ENCODE measurements around the gene PIGQ.

PIGQ gene

GRCh38 chr16:625117-625976 lies 55.6 kb downstream of the PIGQ start:
- Histone ChIP-seq H3K27me3 (replicated peaks; ENCODE audit: control insufficient read depth, insufficient read depth, low read length) (no peaks in the 10 kb centered on the region), H3K9me3 (ENCODE audit: control insufficient read depth, low read length) (no peaks in the 10 kb centered on the region), H3K4me3 (ENCODE audit: low read length) (no peak overlapping the region), H3K9ac (ENCODE audit: low read length) (no peak overlapping the region), H3K36me3 (ENCODE audit: control insufficient read depth, insufficient read depth, low read length, severe bottlenecking) (peaks cover 11% of the 10 kb centered on the region), H3K4me1 (ENCODE audit: control insufficient read depth, insufficient read depth, low read length) (peaks cover 30% of the 10 kb centered on the region)
- DNase-seq (ENCODE audit: low read depth) = no peak

GRCh38 chr16:625977-626765 lies 56.4 kb downstream of the PIGQ start:
- no peak for DNase-seq (ENCODE audit: low read depth)
- Histone ChIP-seq H3K4me3 (ENCODE audit: low read length) (no peak overlapping the region), H3K9ac (ENCODE audit: low read length) (peak overlapping the region; percentile 39), H3K27me3 (replicated peaks; ENCODE audit: control insufficient read depth, insufficient read depth, low read length) (no peaks in the 10 kb centered on the region), H3K36me3 (ENCODE audit: control insufficient read depth, insufficient read depth, low read length, severe bottlenecking) (peaks cover 11% of the 10 kb centered on the region), H3K4me1 (ENCODE audit: control insufficient read depth, insufficient read depth, low read length) (peaks cover 32% of the 10 kb centered on the region), H3K9me3 (ENCODE audit: control insufficient read depth, low read length) (no peaks in the 10 kb centered on the region)

- peaks cover 27% of the 10 kb centered on the region for H3K4me1 ChIP-seq (ENCODE audit: control insufficient read depth, insufficient read depth, low read length)
- H3K27me3 ChIP-seq (replicated peaks; ENCODE audit: control insufficient read depth, insufficient read depth, low read length) = no peaks in the 10 kb centered on the region
- H3K4me3 ChIP-seq (ENCODE audit: low read length) = no peak overlapping the region
- H3K9ac ChIP-seq (ENCODE audit: low read length) = peak overlapping the region; percentile 39
- H3K9me3 ChIP-seq (ENCODE audit: control insufficient read depth, low read length) = no peaks in the 10 kb centered on the region
- DNase-seq (ENCODE audit: low read depth) = peak; percentile 98
- H3K36me3 ChIP-seq (ENCODE audit: control insufficient read depth, insufficient read depth, low read length, severe bottlenecking) = peaks cover 11% of the 10 kb centered on the region
Measured at GRCh38 chr16:626787-627453, 57.2 kb downstream of the PIGQ start.

- Histone ChIP-seq H3K9me3 (ENCODE audit: control insufficient read depth, low read length) (no peaks in the 10 kb centered on the region), H3K4me1 (ENCODE audit: control insufficient read depth, insufficient read depth, low read length) (peaks cover 25% of the 10 kb centered on the region), H3K36me3 (ENCODE audit: control insufficient read depth, insufficient read depth, low read length, severe bottlenecking) (peaks cover 11% of the 10 kb centered on the region), H3K9ac (ENCODE audit: low read length) (no peak overlapping the region), H3K4me3 (ENCODE audit: low read length) (no peak overlapping the region), H3K27me3 (replicated peaks; ENCODE audit: control insufficient read depth, insufficient read depth, low read length) (no peaks in the 10 kb centered on the region)
- DNase-seq (ENCODE audit: low read depth) = no peak
Measured at GRCh38 chr16:627454-628239, 57.9 kb downstream of the PIGQ start.

- no peak overlapping the region for H3K9ac ChIP-seq (ENCODE audit: low read length)
- no peak overlapping the region for H3K4me3 ChIP-seq (ENCODE audit: low read length)
- DNase-seq (ENCODE audit: low read depth) = no peak
- peaks cover 11% of the 10 kb centered on the region for H3K36me3 ChIP-seq (ENCODE audit: control insufficient read depth, insufficient read depth, low read length, severe bottlenecking)
- H3K4me1 ChIP-seq (ENCODE audit: control insufficient read depth, insufficient read depth, low read length) = peaks cover 22% of the 10 kb centered on the region
- H3K27me3 ChIP-seq (replicated peaks; ENCODE audit: control insufficient read depth, insufficient read depth, low read length) = no peaks in the 10 kb centered on the region
- no peaks in the 10 kb centered on the region for H3K9me3 ChIP-seq (ENCODE audit: control insufficient read depth, low read length)
Measured at GRCh38 chr16:628321-629061, 58.7 kb downstream of the PIGQ start.

GRCh38 chr16:629185-629832 lies 59.5 kb downstream of the PIGQ start:
- H3K4me3 ChIP-seq (ENCODE audit: low read length) = no peak overlapping the region
- no peak for DNase-seq (ENCODE audit: low read depth)
- peaks cover 22% of the 10 kb centered on the region for H3K4me1 ChIP-seq (ENCODE audit: control insufficient read depth, insufficient read depth, low read length)
- H3K9ac ChIP-seq (ENCODE audit: low read length) = no peak overlapping the region
- no peaks in the 10 kb centered on the region for H3K27me3 ChIP-seq (replicated peaks; ENCODE audit: control insufficient read depth, insufficient read depth, low read length)
- H3K9me3 ChIP-seq (ENCODE audit: control insufficient read depth, low read length) = no peaks in the 10 kb centered on the region
- peaks cover 16% of the 10 kb centered on the region for H3K36me3 ChIP-seq (ENCODE audit: control insufficient read depth, insufficient read depth, low read length, severe bottlenecking)

- no peaks in the 10 kb centered on the region for H3K9me3 ChIP-seq (ENCODE audit: control insufficient read depth, low read length)
- DNase-seq (ENCODE audit: low read depth) = no peak
- H3K9ac ChIP-seq (ENCODE audit: low read length) = peak overlapping the region; percentile 29
- H3K4me3 ChIP-seq (ENCODE audit: low read length) = no peak overlapping the region
- peaks cover 22% of the 10 kb centered on the region for H3K4me1 ChIP-seq (ENCODE audit: control insufficient read depth, insufficient read depth, low read length)
- H3K27me3 ChIP-seq (replicated peaks; ENCODE audit: control insufficient read depth, insufficient read depth, low read length) = no peaks in the 10 kb centered on the region
- peaks cover 16% of the 10 kb centered on the region for H3K36me3 ChIP-seq (ENCODE audit: control insufficient read depth, insufficient read depth, low read length, severe bottlenecking)
Measured at GRCh38 chr16:629833-630248, 60.1 kb downstream of the PIGQ start.

GRCh38 chr16:630249-630814 lies 60.6 kb downstream of the PIGQ start:
- H3K9me3 ChIP-seq (ENCODE audit: control insufficient read depth, low read length) = no peaks in the 10 kb centered on the region
- peak overlapping the region; percentile 29 for H3K9ac ChIP-seq (ENCODE audit: low read length)
- no peak overlapping the region for H3K4me3 ChIP-seq (ENCODE audit: low read length)
- no peaks in the 10 kb centered on the region for H3K27me3 ChIP-seq (replicated peaks; ENCODE audit: control insufficient read depth, insufficient read depth, low read length)
- H3K4me1 ChIP-seq (ENCODE audit: control insufficient read depth, insufficient read depth, low read length) = peaks cover 22% of the 10 kb centered on the region
- H3K36me3 ChIP-seq (ENCODE audit: control insufficient read depth, insufficient read depth, low read length, severe bottlenecking) = peaks cover 16% of the 10 kb centered on the region
- DNase-seq (ENCODE audit: low read depth) = no peak

- no peaks in the 10 kb centered on the region for H3K9me3 ChIP-seq (ENCODE audit: control insufficient read depth, low read length)
- H3K4me1 ChIP-seq (ENCODE audit: control insufficient read depth, insufficient read depth, low read length) = peaks cover 22% of the 10 kb centered on the region
- no peaks in the 10 kb centered on the region for H3K27me3 ChIP-seq (replicated peaks; ENCODE audit: control insufficient read depth, insufficient read depth, low read length)
- H3K4me3 ChIP-seq (ENCODE audit: low read length) = no peak within 1 kb of the TSS
- peak within 1 kb of the TSS; percentile 29 for H3K9ac ChIP-seq (ENCODE audit: low read length)
- DNase-seq (ENCODE audit: low read depth) = no peak
- H3K36me3 ChIP-seq (ENCODE audit: control insufficient read depth, insufficient read depth, low read length, severe bottlenecking) = peaks cover 16% of the 10 kb centered on the region
Measured at GRCh38 chr16:630815-631405, 61.1 kb downstream of the PIGQ start, which contains the start of gene WFIKKN1. Gene WFIKKN1, plus strand, starts transcription at chr16:630985. Its CDS starts 269 bp downstream, at chr16:631254.
